ENCODE data around the gene UGT1A1. TPM values are rescaled to one million over a fixed set of nuclear protein-coding genes. Genes with fewer than 3 reads are reported as not detected.
A peak's percentile ranks its signal among the peaks of the same experiment; 100 is the strongest.

Gene UGT1A1
- total RNA-seq, 4 donors from 2014 or later, result 0.24 to 1.5 (median 0.72) TPM; not detected in 1

DNA sequence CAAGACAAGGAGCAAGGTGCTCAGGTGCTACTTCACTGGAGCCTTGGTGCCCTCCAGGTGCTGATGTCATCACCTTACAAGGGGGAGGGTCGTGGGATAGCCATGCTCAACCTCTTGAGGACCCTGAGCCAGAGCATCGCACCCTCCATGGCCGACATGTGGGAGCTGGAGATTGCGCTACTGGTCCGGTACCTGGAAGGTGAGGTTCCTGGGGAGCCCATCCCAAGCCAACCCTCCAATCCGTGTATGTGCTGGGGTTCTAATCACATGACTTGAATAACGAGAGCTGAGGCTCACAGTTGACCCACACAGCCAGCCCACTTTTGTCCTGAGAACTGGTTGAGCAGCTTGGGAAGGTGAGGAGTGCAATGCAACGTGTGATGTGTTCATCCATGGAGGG, 43.9 kb downstream of the UGT1A1 start:
- Histone ChIP-seq H3K36me3 (no peaks in the 10 kb centered on the region), H3K4me1 (no peaks in the 10 kb centered on the region), H3K27me3 (peaks cover 16% of the 10 kb centered on the region), H3K9me3 (no peaks in the 10 kb centered on the region), H3K27ac (no peak overlapping the region), H3K4me3 (no peak overlapping the region)
- 60% methylated on average over 6 of the region's 8 CpGs for WGBS
- TF ChIP-seq CTCF (IDR thresholded peaks at IDR 0.05) (no peak), POLR2AphosphoS5 (IDR thresholded peaks at IDR 0.05) (no peak), POLR2A (IDR thresholded peaks at IDR 0.05) (no peak), EP300 (IDR thresholded peaks at IDR 0.05) (no peak)
- peak in 1 of 2 donors; percentile 45 for DNase-seq (ENCODE audit: low spot score in 2 of 2)

DNA sequence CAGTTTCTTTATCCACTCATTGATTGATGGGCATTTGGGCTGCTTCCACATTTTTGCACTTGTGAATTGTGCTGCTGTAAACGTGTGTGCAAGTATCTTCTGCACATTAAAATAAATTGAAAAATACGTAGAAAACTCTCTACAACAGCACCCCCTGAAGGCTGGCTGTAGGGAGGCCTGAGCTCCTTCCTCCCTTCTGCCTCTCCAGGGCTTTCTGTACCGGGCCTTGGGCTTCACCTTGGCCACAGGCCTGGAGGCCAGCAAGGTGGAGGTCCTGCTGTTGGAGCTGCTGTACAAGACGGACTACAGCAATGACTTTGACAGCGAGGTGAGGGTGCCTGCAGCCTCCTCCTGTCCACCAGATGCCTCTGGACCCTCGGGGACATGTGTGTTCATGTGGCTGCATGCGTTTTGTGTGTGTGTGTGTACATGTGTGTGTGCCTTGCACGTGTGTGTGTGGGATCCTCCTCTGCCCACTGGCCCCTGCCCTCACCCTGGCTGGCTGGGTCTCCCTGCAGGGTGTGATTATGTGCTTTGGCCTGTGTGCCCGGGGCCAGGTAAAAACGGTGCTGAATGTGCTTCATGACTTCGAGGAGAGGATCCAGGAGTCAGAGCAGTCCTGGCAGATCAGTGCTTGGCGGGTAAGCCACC, 47.3 kb downstream of the UGT1A1 start:
- H3K4me3 ChIP-seq, result no peak overlapping the region
- peaks cover 16% of the 10 kb centered on the region for H3K27me3 ChIP-seq
- no peaks in the 10 kb centered on the region for H3K36me3 ChIP-seq
- no peaks in the 10 kb centered on the region for H3K4me1 ChIP-seq
- 86% methylated on average over 4 of the region's 12 CpGs for WGBS
- H3K27ac ChIP-seq, result no peak overlapping the region
- no peaks in the 10 kb centered on the region for H3K9me3 ChIP-seq
- DNase-seq (ENCODE audit: low spot score in 2 of 2), result peak in 1 of 2 donors; percentile 34
- TF ChIP-seq POLR2AphosphoS5 (IDR thresholded peaks at IDR 0.05) (no peak), EP300 (IDR thresholded peaks at IDR 0.05) (no peak)

DNA sequence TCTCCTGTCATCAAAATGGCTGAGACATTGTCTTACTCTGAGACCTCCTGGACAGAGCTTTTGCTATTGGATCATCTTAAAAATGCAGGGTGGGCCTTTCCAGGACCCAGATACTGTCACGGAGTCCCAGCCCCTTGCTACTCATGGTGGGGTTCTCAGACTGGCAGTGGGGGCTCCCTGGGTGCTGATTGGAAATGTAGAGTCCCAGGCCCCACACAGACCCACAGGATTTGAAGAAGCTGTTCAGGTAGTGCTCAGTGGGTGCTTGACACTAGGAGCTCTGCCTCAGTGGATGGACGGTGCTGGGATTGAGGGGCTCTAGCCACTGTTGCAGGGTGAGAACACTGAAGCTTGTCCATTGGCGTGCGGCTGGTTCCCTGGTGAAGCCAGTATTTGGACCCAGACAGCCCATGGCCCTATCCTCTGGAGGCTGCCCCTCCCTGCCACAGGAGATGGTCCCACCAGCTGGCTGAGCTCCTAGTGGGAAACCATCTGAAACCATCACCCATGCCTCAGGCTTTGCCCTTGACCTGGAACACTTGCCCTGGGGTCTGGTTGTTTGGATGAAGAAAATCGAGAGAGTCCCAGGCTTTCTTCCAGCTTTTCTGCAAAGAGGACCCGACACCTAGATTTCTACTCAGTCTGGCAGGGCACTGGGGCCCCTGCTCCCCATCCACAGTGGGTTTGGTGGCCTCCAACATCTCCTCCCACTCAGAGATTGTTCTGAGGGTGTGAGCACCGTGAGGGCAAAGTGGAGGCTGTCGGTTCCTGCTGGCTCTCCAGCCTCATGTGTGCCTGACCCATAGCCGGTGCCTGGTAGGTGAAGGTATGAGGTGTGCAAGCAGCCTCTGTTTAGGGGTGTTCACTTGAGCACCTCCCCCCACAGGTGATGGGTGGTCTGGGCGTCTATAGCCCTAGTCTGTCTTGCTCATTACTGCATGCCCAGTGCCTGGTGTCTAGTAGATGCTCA, 48.2 kb downstream of the UGT1A1 start:
- no peaks in the 10 kb centered on the region for H3K4me1 ChIP-seq
- WGBS, result 82% methylated on average over 7 of the region's 10 CpGs
- peak in 1 of 2 donors; percentile 61 for DNase-seq (ENCODE audit: low spot score in 2 of 2)
- H3K27ac ChIP-seq, result no peak overlapping the region
- no peak for TF ChIP-seq POLR2AphosphoS5 (IDR thresholded peaks at IDR 0.05)
- no peak for TF ChIP-seq POLR2A (IDR thresholded peaks at IDR 0.05)
- no peak for TF ChIP-seq EP300 (IDR thresholded peaks at IDR 0.05)
- TF ChIP-seq CTCF (IDR thresholded peaks at IDR 0.05), result no peak
- no peak overlapping the region for H3K4me3 ChIP-seq
- no peaks in the 10 kb centered on the region for H3K36me3 ChIP-seq
- H3K9me3 ChIP-seq, result no peaks in the 10 kb centered on the region
- H3K27me3 ChIP-seq, result peaks cover 16% of the 10 kb centered on the region

- H3K27ac ChIP-seq, result no peak overlapping the region
- peak in 1 of 2 donors; percentile 57 for DNase-seq (ENCODE audit: low spot score in 2 of 2)
- 81% methylated on average over 6 of the region's 6 CpGs for WGBS
Measured at GRCh38 chr2:233810385-233810784, 50.3 kb downstream of the UGT1A1 start.

DNA sequence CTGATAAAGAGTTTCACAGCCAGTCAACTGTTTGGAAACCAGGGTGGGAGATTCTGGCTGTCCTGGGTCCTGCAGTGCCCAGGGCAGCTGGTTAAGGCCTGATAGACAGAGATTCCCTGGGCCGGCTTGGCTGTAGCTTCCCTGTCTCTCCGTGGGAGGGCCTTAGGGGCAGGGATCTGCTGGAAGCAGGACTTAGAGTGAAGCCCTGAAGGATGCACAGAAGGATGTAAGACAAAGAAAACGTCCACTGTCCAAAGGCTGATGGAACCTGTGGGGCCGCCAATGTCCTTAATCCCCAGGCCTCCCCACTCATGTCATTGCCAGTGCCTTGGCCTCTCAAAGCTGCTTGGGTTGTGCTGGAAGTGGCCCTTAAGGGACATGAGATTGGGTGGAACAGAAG, 51.0 kb downstream of the UGT1A1 start:
- Histone ChIP-seq H3K27me3 (peaks cover 12% of the 10 kb centered on the region), H3K36me3 (no peaks in the 10 kb centered on the region), H3K9me3 (no peaks in the 10 kb centered on the region), H3K27ac (no peak overlapping the region), H3K4me3 (no peak overlapping the region), H3K4me1 (no peaks in the 10 kb centered on the region)
- TF ChIP-seq CTCF (IDR thresholded peaks at IDR 0.05), result no peak
- no peak for TF ChIP-seq POLR2AphosphoS5 (IDR thresholded peaks at IDR 0.05)
- TF ChIP-seq EP300 (IDR thresholded peaks at IDR 0.05), result no peak
- TF ChIP-seq POLR2A (IDR thresholded peaks at IDR 0.05), result no peak
- DNase-seq (ENCODE audit: low spot score in 2 of 2), result peak; percentile 33 to 43
- 88% methylated on average over 4 of the region's 4 CpGs for WGBS

More at GRCh38 chr2:233810385-233810784, 50.3 kb downstream of the UGT1A1 start:
- H3K27me3 ChIP-seq, result peaks cover 12% of the 10 kb centered on the region
- no peaks in the 10 kb centered on the region for H3K9me3 ChIP-seq
- H3K36me3 ChIP-seq, result no peaks in the 10 kb centered on the region
- H3K4me3 ChIP-seq, result no peak overlapping the region
- no peaks in the 10 kb centered on the region for H3K4me1 ChIP-seq
- TF ChIP-seq EP300 (IDR thresholded peaks at IDR 0.05), result no peak
- no peak for TF ChIP-seq CTCF (IDR thresholded peaks at IDR 0.05)
- TF ChIP-seq POLR2AphosphoS5 (IDR thresholded peaks at IDR 0.05), result no peak
- no peak for TF ChIP-seq POLR2A (IDR thresholded peaks at IDR 0.05)
